ENCODE data around the gene RSPH1.

- TF ChIP-seq, protein P1, sequence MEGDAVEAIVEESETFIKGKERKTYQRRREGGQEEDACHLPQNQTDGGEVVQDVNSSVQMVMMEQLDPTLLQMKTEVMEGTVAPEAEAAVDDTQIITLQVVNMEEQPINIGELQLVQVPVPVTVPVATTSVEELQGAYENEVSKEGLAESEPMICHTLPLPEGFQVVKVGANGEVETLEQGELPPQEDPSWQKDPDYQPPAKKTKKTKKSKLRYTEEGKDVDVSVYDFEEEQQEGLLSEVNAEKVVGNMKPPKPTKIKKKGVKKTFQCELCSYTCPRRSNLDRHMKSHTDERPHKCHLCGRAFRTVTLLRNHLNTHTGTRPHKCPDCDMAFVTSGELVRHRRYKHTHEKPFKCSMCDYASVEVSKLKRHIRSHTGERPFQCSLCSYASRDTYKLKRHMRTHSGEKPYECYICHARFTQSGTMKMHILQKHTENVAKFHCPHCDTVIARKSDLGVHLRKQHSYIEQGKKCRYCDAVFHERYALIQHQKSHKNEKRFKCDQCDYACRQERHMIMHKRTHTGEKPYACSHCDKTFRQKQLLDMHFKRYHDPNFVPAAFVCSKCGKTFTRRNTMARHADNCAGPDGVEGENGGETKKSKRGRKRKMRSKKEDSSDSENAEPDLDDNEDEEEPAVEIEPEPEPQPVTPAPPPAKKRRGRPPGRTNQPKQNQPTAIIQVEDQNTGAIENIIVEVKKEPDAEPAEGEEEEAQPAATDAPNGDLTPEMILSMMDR (IDR thresholded peaks at IDR 0.05), result no peak
- TF ChIP-seq POLR2A (IDR thresholded peaks at IDR 0.05), result no peak
Observed at GRCh38 chr21:42469272-42469671, 26.8 kb downstream of the RSPH1 start.
